Neural cell (in vitro differentiated cells): ENCODE data around the gene RPS6KA1. TPM values are rescaled to one million over a fixed set of nuclear protein-coding genes. Genes with fewer than 3 reads are reported as not detected.

Source experiments
- H2AFZ ChIP-seq: fragments of 200-600, 300-800 bp; sonication (generic), shearing (Covaris generic); 2 replicates; pipeline ENCODE4 v1.6.0; 2014; ENCODE audit warnings: low read depth, mild to moderate bottlenecking, antibody characterized with exemption, low read length, moderate library complexity
- H3F3A ChIP-seq: fragments of 200-600 bp; shearing (Covaris generic); 2 replicates; pipeline ENCODE4 v1.6.1; 2016; ENCODE audit warnings: mild to moderate bottlenecking, moderate library complexity, mixed read lengths, antibody characterized with exemption, low read length; ENCODE audit not compliant: insufficient read depth, poor library complexity, severe bottlenecking
- H3K27ac ChIP-seq: fragments of 200-600, 300-800 bp; sonication (generic), shearing (Covaris generic); 2 replicates; pipeline ENCODE4 v1.5.1; 2014; ENCODE audit warnings: mild to moderate bottlenecking, low read length, moderate library complexity
- H3K27me3 ChIP-seq: fragments of 300-800, 200-600 bp; sonication (generic), shearing (Covaris generic); 2 replicates; pipeline ENCODE4 v1.6.0; 2014; ENCODE audit warnings: mild to moderate bottlenecking, low read depth, low read length, moderate library complexity; ENCODE audit not compliant: insufficient read depth
- H3K36me3 ChIP-seq: fragments of 300-800, 200-600 bp; sonication (generic), shearing (Covaris generic); 2 replicates; pipeline ENCODE4 v1.5.1; 2014; ENCODE audit warnings: mild to moderate bottlenecking, antibody characterized with exemption, low read length, moderate library complexity; ENCODE audit not compliant: insufficient read depth
- H3K4me2 ChIP-seq: fragments of 300-800, 200-600 bp; sonication (generic), shearing (Covaris generic); 2 replicates; pipeline ENCODE4 v1.6.0; 2014; ENCODE audit warnings: mild to moderate bottlenecking, low read length
- H3K4me3 ChIP-seq: fragments of 300-800, 200-600 bp; sonication (generic), shearing (Covaris generic); 2 replicates; pipeline ENCODE4 v1.5.1; 2014; ENCODE audit warnings: mild to moderate bottlenecking, low read length, moderate library complexity
- H3K79me2 ChIP-seq: fragments of 200-600 bp; shearing (Covaris generic); replicated peaks from 2 replicates; pipeline ENCODE4 v1.6.0; 2014; ENCODE audit warnings: mild to moderate bottlenecking, low read length, moderate library complexity; ENCODE audit not compliant: insufficient read depth
- H3K9ac ChIP-seq: fragments of 300-800, 200-600 bp; sonication (generic), shearing (Covaris generic); 2 replicates; pipeline ENCODE4 v1.6.1; 2016; ENCODE audit warnings: mild to moderate bottlenecking, low read length, mixed read lengths
- H3K9me2 ChIP-seq: fragments of 200-600 bp; shearing (Covaris generic); 2 replicates; pipeline ENCODE4 v1.6.1; 2016; ENCODE audit warnings: mild to moderate bottlenecking, low read length, mixed read lengths; ENCODE audit not compliant: insufficient read depth
- H3K9me3 ChIP-seq: fragments of 200-600, 300-800 bp; sonication (generic), shearing (Covaris generic); 2 replicates; pipeline ENCODE4 v1.6.1; 2016; ENCODE audit warnings: mild to moderate bottlenecking, mixed run types, low read length, moderate library complexity, mixed read lengths
- H4K20me1 ChIP-seq: fragments of 200-600 bp; shearing (Covaris generic); 2 replicates; pipeline ENCODE4 v1.6.1; 2016; ENCODE audit warnings: mild to moderate bottlenecking, mixed run types; ENCODE audit not compliant: insufficient read depth
- CTCF ChIP-seq: fragments of 450-650 bp; IDR thresholded peaks from 2 replicates; pipeline ENCODE4 v1.5.1; 2014; ENCODE audit warnings: antibody characterized with exemption, mild to moderate bottlenecking, moderate library complexity; ENCODE audit not compliant: poor library complexity, severe bottlenecking
- EP300 ChIP-seq: fragments of 450-650 bp; conservative IDR thresholded peaks from 2 replicates; pipeline ENCODE4 v1.6.1; 2014; ENCODE audit warnings: antibody characterized with exemption, mild to moderate bottlenecking, moderate library complexity; ENCODE audit not compliant: poor library complexity, severe bottlenecking
- EZH2 ChIP-seq: fragments of 200-600, 300-800 bp; shearing (Covaris generic), sonication (generic); IDR thresholded peaks from 2 replicates; pipeline ENCODE4 v1.6.1; 2014; ENCODE audit warnings: antibody characterized with exemption, low read length, borderline replicate concordance, mild to moderate bottlenecking; ENCODE audit not compliant: insufficient read depth, poor library complexity, severe bottlenecking
- MXI1 ChIP-seq: fragments of 450-650 bp; conservative IDR thresholded peaks from 2 replicates; pipeline ENCODE4 v1.6.1; 2014; ENCODE audit warnings: antibody characterized with exemption, mild to moderate bottlenecking; ENCODE audit not compliant: poor library complexity, severe bottlenecking
- POLR2AphosphoS5 ChIP-seq: IDR thresholded peaks from 2 replicates; pipeline ENCODE4 v1.6.1; 2012
- RAD21 ChIP-seq: fragments of 450-650 bp; conservative IDR thresholded peaks from 2 replicates; pipeline ENCODE4 v1.6.1; 2014; ENCODE audit warnings: antibody characterized with exemption, mild to moderate bottlenecking, moderate library complexity
- REST ChIP-seq: IDR thresholded peaks from 2 replicates; pipeline ENCODE4 v1.6.1; 2012; ENCODE audit warnings: borderline replicate concordance
- SMC3 ChIP-seq: fragments of 450-650 bp; conservative IDR thresholded peaks from 2 replicates; pipeline ENCODE4 v1.6.1; 2014; ENCODE audit warnings: antibody characterized with exemption, mild to moderate bottlenecking, moderate library complexity; ENCODE audit not compliant: poor library complexity
- TAF1 ChIP-seq: IDR thresholded peaks from 2 replicates; pipeline ENCODE4 v1.6.1; 2012; ENCODE audit warnings: low read depth
- polyA plus RNA-seq: library from polyadenylated mRNA; depleted of rRNA; stranded (reverse); fragments of >200 nt; gene quantifications from 2 replicates; pipeline ENCODE4 v1.2.3, GENCODE V29; 2014

Gene RPS6KA1
- polyA plus RNA-seq, 1 donor from 2014 or later: 4.9 TPM

GRCh38 chr1:26579681-26580111 is 50.1 kb downstream of the RPS6KA1 start:
- Histone ChIP-seq H3K9me2 (no peaks in the 10 kb centered on the region), H3K4me2 (no peak overlapping the region), H3K9ac (no peak overlapping the region), H4K20me1 (no peaks in the 10 kb centered on the region), H3K36me3 (no peaks in the 10 kb centered on the region), H3K4me3 (no peak overlapping the region), H3K9me3 (no peaks in the 10 kb centered on the region), H3K27ac (no peak overlapping the region), H3K27me3 (no peaks in the 10 kb centered on the region), H3K79me2 (no peaks in the 10 kb centered on the region), H3F3A (no peaks in the 10 kb centered on the region), H2AFZ (no peak overlapping the region)
- no peak for TF ChIP-seq REST
- TF ChIP-seq EP300: no peak
- no peak for TF ChIP-seq EZH2
- TF ChIP-seq RAD21: no peak
- TF ChIP-seq CTCF: no peak
- no peak for TF ChIP-seq MXI1
- no peak for TF ChIP-seq SMC3
- TF ChIP-seq POLR2AphosphoS5: no peak
- TF ChIP-seq TAF1: no peak

GRCh38 chr1:26580116-26580515 is 50.6 kb downstream of the RPS6KA1 start:
- Histone ChIP-seq H3K4me2 (no peak overlapping the region), H4K20me1 (no peaks in the 10 kb centered on the region), H3K27ac (no peak overlapping the region), H3K27me3 (no peaks in the 10 kb centered on the region), H3K36me3 (no peaks in the 10 kb centered on the region), H3K9me3 (no peaks in the 10 kb centered on the region), H3K9ac (no peak overlapping the region), H3K4me3 (no peak overlapping the region), H3F3A (no peaks in the 10 kb centered on the region), H2AFZ (no peak overlapping the region), H3K79me2 (no peaks in the 10 kb centered on the region), H3K9me2 (no peaks in the 10 kb centered on the region)
- TF ChIP-seq EP300 (no peak), RAD21 (no peak), CTCF (no peak), EZH2 (no peak), TAF1 (no peak), MXI1 (no peak), REST (no peak), POLR2AphosphoS5 (no peak), SMC3 (no peak)
